PC-9 (cell line): Measurements from ENCODE around the gene RPL32. TPM values are rescaled to one million over a fixed set of nuclear protein-coding genes. Genes with fewer than 3 reads are reported as not detected.

Experiments
- BruUV-seq: library from RNA; stranded (reverse); fragments of 400-500 nt; replicated peaks from 2 replicates; lab custom pipeline; 2021; lab: Mats Ljungman, UMichigan
- CTCF ChIA-PET: fragments of 300-600 bp; sonication (Branson Sonifier 250); formaldehyde crosslinking; loops from one replicate; lab custom pipeline; 2022; ENCODE audit warnings: antibody characterized with exemption; lab: Charles Lee
- POLR2A ChIA-PET: fragments of 300-600 bp; sonication (Branson Sonifier 250); formaldehyde crosslinking; loops from one replicate; lab custom pipeline; 2022; ENCODE audit warnings: antibody characterized with exemption; ENCODE audit not compliant: unreplicated experiment; lab: Charles Lee
- DNase-seq, 2 experiments: peaks; one replicate each; pipeline versions ENCODE4 v3.0.0 to v3.0.0-alpha.2; 2015 to 2022; ENCODE audit warnings: mixed read lengths in 1 of 2
- H2AFZ ChIP-seq: fragments of 200-600 bp; sonication (generic); 2 replicates; pipeline ENCODE4 v1.8.1; 2017; ENCODE audit warnings: antibody characterized with exemption
- H3F3A ChIP-seq: fragments of 200-600 bp; sonication (generic); 2 replicates; pipeline ENCODE4 v1.8.1; 2017; ENCODE audit warnings: antibody characterized with exemption, mild to moderate bottlenecking, low read depth; ENCODE audit not compliant: insufficient read depth
- H3K27ac ChIP-seq: fragments of 200-600 bp; sonication (generic); 2 replicates; pipeline ENCODE4 v1.6.1; 2016; ENCODE audit warnings: mixed run types
- H3K27me3 ChIP-seq: fragments of 200-600 bp; sonication (generic); 2 replicates; pipeline ENCODE4 v1.6.1; 2016; ENCODE audit warnings: low read depth, mixed run types; ENCODE audit not compliant: insufficient read depth
- H3K36me3 ChIP-seq: fragments of 200-600 bp; sonication (generic); 2 replicates; pipeline ENCODE4 v1.6.1; 2016; ENCODE audit warnings: low read depth, mixed run types
- H3K4me1 ChIP-seq: fragments of 200-600 bp; sonication (generic); replicated peaks from 2 replicates; pipeline ENCODE4 v1.6.1; 2016; ENCODE audit warnings: mixed run types; ENCODE audit not compliant: insufficient read depth
- H3K4me2 ChIP-seq: fragments of 200-600 bp; sonication (generic); 2 replicates; pipeline ENCODE4 v1.6.1; 2017; ENCODE audit warnings: mixed run types
- H3K4me3 ChIP-seq: fragments of 200-600 bp; sonication (generic); 2 replicates; pipeline ENCODE4 v1.6.1; 2016; ENCODE audit warnings: mixed run types
- H3K79me2 ChIP-seq: fragments of 200-600 bp; sonication (generic); 2 replicates; pipeline ENCODE4 v1.6.1; 2017; ENCODE audit warnings: low read depth, mixed run types
- H3K9me2 ChIP-seq: fragments of 200-600 bp; sonication (generic); 2 replicates; pipeline ENCODE4 v1.8.1; 2017; ENCODE audit warnings: mild to moderate bottlenecking; ENCODE audit not compliant: insufficient read depth
- H3K9me3 ChIP-seq: fragments of 200-600 bp; sonication (generic); 2 replicates; pipeline ENCODE4 v1.8.1; 2016; ENCODE audit warnings: low read depth; ENCODE audit not compliant: insufficient read depth
- H4K20me1 ChIP-seq: fragments of 200-600 bp; sonication (generic); 2 replicates; pipeline ENCODE4 v1.8.1; 2017; ENCODE audit not compliant: insufficient read depth
- EZH2 ChIP-seq: fragments of 200-600 bp; sonication (generic); IDR thresholded peaks from 2 replicates; pipeline ENCODE4 v1.8.0; 2017; ENCODE audit warnings: antibody characterized with exemption, low read depth
- intact Hi-C: fragments of 100-400 bp; cut with micrococcal nuclease; formaldehyde crosslinking; loops from one replicate; pipeline ENCODE4 v1.10.0; 2022; ENCODE audit not compliant: unreplicated experiment
- total RNA-seq: library from RNA; stranded (reverse); gene quantifications from 2 replicates; pipeline ENCODE4 v1.2.3, GENCODE V29; 2021
- TF ChIP-seq, protein P1 (sequence below): fragments of 200-600 bp; sonication (generic); conservative IDR thresholded peaks from 2 replicates; pipeline ENCODE4 v1.6.1; 2017; ENCODE audit warnings: mixed run types, antibody characterized with exemption, mild to moderate bottlenecking, moderate library complexity

The RPL32 gene
- total RNA-seq, 1 experiment from 2014 or later = 1,662 TPM

GRCh38 chr3:12812812-12813211 is 28.6 kb downstream of the RPL32 start:
- Histone ChIP-seq H4K20me1 (no peaks in the 10 kb centered on the region), H2AFZ (no peak overlapping the region), H3K4me2 (no peak overlapping the region), H3K27me3 (no peaks in the 10 kb centered on the region), H3K9me2 (no peaks in the 10 kb centered on the region), H3K4me1 (no peaks in the 10 kb centered on the region), H3F3A (peaks cover 15% of the 10 kb centered on the region), H3K4me3 (no peak overlapping the region), H3K9me3 (no peaks in the 10 kb centered on the region), H3K79me2 (no peaks in the 10 kb centered on the region), H3K27ac (no peak overlapping the region), H3K36me3 (no peaks in the 10 kb centered on the region)
- BruUV-seq = no TSS peak
- intact Hi-C loops = loop anchor here (5.0 kb wide), 1 partner anchor 61 kb away; no protein-coding TSS in a partner anchor
- no peak for DNase-seq
- ChIA-PET POLR2A (interaction anchor here (0.6 kb wide), 1 partner anchor 25 kb away, joined by 3 read pairs; no protein-coding TSS in a partner anchor), CTCF (no interaction called here)
- TF ChIP-seq, protein P1, sequence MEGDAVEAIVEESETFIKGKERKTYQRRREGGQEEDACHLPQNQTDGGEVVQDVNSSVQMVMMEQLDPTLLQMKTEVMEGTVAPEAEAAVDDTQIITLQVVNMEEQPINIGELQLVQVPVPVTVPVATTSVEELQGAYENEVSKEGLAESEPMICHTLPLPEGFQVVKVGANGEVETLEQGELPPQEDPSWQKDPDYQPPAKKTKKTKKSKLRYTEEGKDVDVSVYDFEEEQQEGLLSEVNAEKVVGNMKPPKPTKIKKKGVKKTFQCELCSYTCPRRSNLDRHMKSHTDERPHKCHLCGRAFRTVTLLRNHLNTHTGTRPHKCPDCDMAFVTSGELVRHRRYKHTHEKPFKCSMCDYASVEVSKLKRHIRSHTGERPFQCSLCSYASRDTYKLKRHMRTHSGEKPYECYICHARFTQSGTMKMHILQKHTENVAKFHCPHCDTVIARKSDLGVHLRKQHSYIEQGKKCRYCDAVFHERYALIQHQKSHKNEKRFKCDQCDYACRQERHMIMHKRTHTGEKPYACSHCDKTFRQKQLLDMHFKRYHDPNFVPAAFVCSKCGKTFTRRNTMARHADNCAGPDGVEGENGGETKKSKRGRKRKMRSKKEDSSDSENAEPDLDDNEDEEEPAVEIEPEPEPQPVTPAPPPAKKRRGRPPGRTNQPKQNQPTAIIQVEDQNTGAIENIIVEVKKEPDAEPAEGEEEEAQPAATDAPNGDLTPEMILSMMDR = no peak
- TF ChIP-seq EZH2 = no peak

GRCh38 chr3:12810961-12811360 is 30.4 kb downstream of the RPL32 start:
- CTCF ChIA-PET = interaction anchor here (1.1 kb wide), 1 partner anchor 28 kb away, joined by 3 read pairs; no protein-coding TSS in a partner anchor
- BruUV-seq = no TSS peak
- Histone ChIP-seq H3K9me3 (no peaks in the 10 kb centered on the region), H3K9me2 (no peaks in the 10 kb centered on the region), H3K4me3 (no peak overlapping the region), H3K79me2 (no peaks in the 10 kb centered on the region), H3F3A (peaks cover 15% of the 10 kb centered on the region), H3K4me1 (no peaks in the 10 kb centered on the region), H3K27ac (no peak overlapping the region), H4K20me1 (no peaks in the 10 kb centered on the region), H3K4me2 (peak overlapping the region; percentile 99; the same call in 1 of the 2 replicates), H3K27me3 (no peaks in the 10 kb centered on the region), H2AFZ (no peak overlapping the region), H3K36me3 (no peaks in the 10 kb centered on the region)
- POLR2A ChIA-PET = no interaction called here
- intact Hi-C loops = loop anchor here (5.0 kb wide), 1 partner anchor 59 kb away; no protein-coding TSS in a partner anchor
- TF ChIP-seq, protein P1 = no peak
- no peak for TF ChIP-seq EZH2
- DNase-seq = no peak

DNA sequence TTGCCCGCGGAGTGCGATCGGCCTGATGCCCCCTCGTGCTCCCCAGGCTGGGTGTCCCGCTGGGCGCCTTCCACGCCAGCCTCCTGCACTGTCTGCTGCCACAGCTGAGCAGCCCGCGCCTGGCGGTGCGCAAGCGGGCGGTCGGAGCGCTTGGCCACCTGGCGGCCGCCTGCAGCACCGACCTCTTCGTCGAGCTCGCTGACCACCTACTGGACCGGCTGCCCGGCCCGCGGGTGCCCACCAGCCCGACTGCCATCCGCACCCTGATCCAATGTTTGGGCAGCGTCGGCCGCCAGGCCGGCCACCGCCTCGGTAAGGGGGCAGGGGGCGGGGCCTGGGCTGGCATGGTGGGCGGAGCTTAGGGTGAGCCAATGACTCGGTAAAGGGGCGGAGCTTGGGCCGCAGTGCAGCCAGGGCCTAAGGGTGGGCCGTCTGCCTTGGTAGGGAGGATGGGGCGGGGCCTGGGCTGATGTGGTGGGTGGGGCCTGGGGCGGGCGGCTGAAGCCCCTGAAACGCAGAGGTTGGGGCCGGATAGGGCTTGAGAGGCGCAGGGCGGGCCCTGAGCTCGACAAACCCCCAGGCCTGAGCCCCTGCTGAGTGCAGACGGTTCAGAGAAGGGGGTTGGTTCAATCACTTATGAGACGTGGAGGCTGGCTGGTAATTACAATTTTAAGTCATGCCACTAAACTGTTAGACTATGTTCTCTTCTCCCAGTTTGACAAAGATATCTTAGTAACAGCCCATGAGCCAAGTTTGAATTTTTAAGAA is 31.2 kb downstream of the RPL32 start:
- H3K27me3 ChIP-seq = no peaks in the 10 kb centered on the region
- H3F3A ChIP-seq = peaks cover 15% of the 10 kb centered on the region
- peak overlapping the region; percentile 64 for H3K4me3 ChIP-seq
- no peaks in the 10 kb centered on the region for H3K9me3 ChIP-seq
- H3K27ac ChIP-seq = no peak overlapping the region
- no peaks in the 10 kb centered on the region for H3K9me2 ChIP-seq
- H4K20me1 ChIP-seq = no peaks in the 10 kb centered on the region
- H2AFZ ChIP-seq = peak overlapping the region; percentile 87
- peak; percentile 73 to 96 for DNase-seq
- no peaks in the 10 kb centered on the region for H3K36me3 ChIP-seq
- intact Hi-C loops = loop anchor here (5.0 kb wide), 1 partner anchor 58 kb away; no protein-coding TSS in a partner anchor
- H3K79me2 ChIP-seq = no peaks in the 10 kb centered on the region
- no TSS peak for BruUV-seq
- peak overlapping the region; percentile 99 for H3K4me2 ChIP-seq
- no peaks in the 10 kb centered on the region for H3K4me1 ChIP-seq
- TF ChIP-seq, protein P1 = peak; percentile 94
- TF ChIP-seq EZH2 = no peak
- POLR2A ChIA-PET = interaction anchor here (0.6 to 1.2 kb wide), 5 partner anchors 31 to 198 kb away, joined by 3 to 24 read pairs (median 4); partner anchors contain the start of gene TMEM40
- CTCF ChIA-PET = interaction anchor here (0.5 to 1.3 kb wide), 5 partner anchors 13 to 146 kb away, joined by 3 to 5 read pairs (median 4); partner anchors contain the start of gene RAF1
